SK-N-SH treated with all-trans-retinoic acid at 6 μM for 48 hours (cell line): ENCODE measurements around the gene AMIGO3.

Source experiments
- ATAC-seq: fragments of 200-7000 bp; cut with Tn5 transposase; 3 replicates; pipeline ENCODE4 v1.9.1; 2020; ENCODE audit warnings: mild to moderate bottlenecking, moderate library complexity
- BACH2 ChIP-seq: fragments of 250-450 bp; sonication (Bioruptor Pico); IDR thresholded peaks from 2 replicates; pipeline ENCODE4 v1.9.0; 2021; ENCODE audit warnings: mild to moderate bottlenecking, borderline replicate concordance
- ESRRG ChIP-seq: fragments of 250-450 bp; sonication (Bioruptor Pico); IDR thresholded peaks from 2 replicates; pipeline ENCODE4 v1.6.1; 2021; ENCODE audit warnings: mild to moderate bottlenecking
- GLIS3 ChIP-seq: fragments of 250-450 bp; sonication (Bioruptor Pico); IDR thresholded peaks from 2 replicates; pipeline ENCODE4 v1.5.0; 2020; ENCODE audit warnings: mild to moderate bottlenecking, moderate library complexity
- ISL1 ChIP-seq: fragments of 250-450 bp; sonication (Bioruptor Pico); IDR thresholded peaks from 2 replicates; pipeline ENCODE4 v2.1.2; 2022; ENCODE audit warnings: mild to moderate bottlenecking, moderate library complexity
- OSR1 ChIP-seq: fragments of 250-450 bp; sonication (Bioruptor Pico); IDR thresholded peaks from 2 replicates; pipeline ENCODE4 v1.8.0; 2022; ENCODE audit warnings: moderate library complexity, mild to moderate bottlenecking, inconsistent platforms
- RARB ChIP-seq: fragments of 250-450 bp; sonication (Bioruptor Pico); IDR thresholded peaks from 2 replicates; pipeline ENCODE4 v1.8.0; 2021; ENCODE audit warnings: mild to moderate bottlenecking, moderate library complexity
- SNAI2 ChIP-seq: fragments of 250-450 bp; sonication (Bioruptor Pico); IDR thresholded peaks from 2 replicates; pipeline ENCODE4 v1.5.0; 2020; ENCODE audit warnings: mild to moderate bottlenecking, moderate library complexity
- TOX ChIP-seq: fragments of 250-450 bp; sonication (Bioruptor Pico); IDR thresholded peaks from 2 replicates; pipeline ENCODE4 v1.8.0; 2021; ENCODE audit warnings: mild to moderate bottlenecking, moderate library complexity, borderline replicate concordance
- ZFP3 ChIP-seq: fragments of 250-450 bp; sonication (Bioruptor Pico); IDR thresholded peaks from 2 replicates; pipeline ENCODE4 v1.5.0; 2020; ENCODE audit warnings: mild to moderate bottlenecking, moderate library complexity
- ZNF565 ChIP-seq: fragments of 450-650 bp; formaldehyde crosslinking; conservative IDR thresholded peaks from 2 replicates; pipeline ENCODE4 v1.5.0; 2020; ENCODE audit warnings: low read depth, mild to moderate bottlenecking, moderate library complexity
- ZNF70 ChIP-seq: fragments of 450-650 bp; formaldehyde crosslinking; IDR thresholded peaks from 2 replicates; pipeline ENCODE4 v1.5.0; 2020; ENCODE audit warnings: mild to moderate bottlenecking, moderate library complexity
- ZNF8 ChIP-seq: fragments of 450-650 bp; formaldehyde crosslinking; IDR thresholded peaks from 2 replicates; pipeline ENCODE4 v1.5.0; 2020; ENCODE audit warnings: mild to moderate bottlenecking, moderate library complexity
- TF ChIP-seq, protein P1 (sequence below): fragments of 250-450 bp; sonication (Bioruptor Pico); IDR thresholded peaks from 2 replicates; pipeline ENCODE4 v1.5.1; 2021; ENCODE audit warnings: mild to moderate bottlenecking, moderate library complexity
- TF ChIP-seq, protein P2 (sequence below): fragments of 250-450 bp; sonication (Bioruptor Pico); IDR thresholded peaks from 2 replicates; pipeline ENCODE4 v1.8.0; 2020; ENCODE audit warnings: mild to moderate bottlenecking, moderate library complexity, borderline replicate concordance
- TF ChIP-seq, protein P3 (sequence below): fragments of 250-450 bp; sonication (Bioruptor Pico); IDR thresholded peaks from 2 replicates; pipeline ENCODE4 v1.5.1; 2020; ENCODE audit warnings: low read depth, mild to moderate bottlenecking, moderate library complexity
- TF ChIP-seq, protein P4 (sequence below): fragments of 250-450 bp; sonication (Bioruptor Pico); IDR thresholded peaks from 2 replicates; pipeline ENCODE4 v1.5.0; 2020; ENCODE audit warnings: mild to moderate bottlenecking, moderate library complexity
- TF ChIP-seq, protein P5 (sequence below): fragments of 250-450 bp; sonication (Bioruptor Pico); IDR thresholded peaks from 2 replicates; pipeline ENCODE4 v1.8.0; 2021; ENCODE audit warnings: low read depth, mild to moderate bottlenecking, moderate library complexity, borderline replicate concordance

Gene AMIGO3

DNA sequence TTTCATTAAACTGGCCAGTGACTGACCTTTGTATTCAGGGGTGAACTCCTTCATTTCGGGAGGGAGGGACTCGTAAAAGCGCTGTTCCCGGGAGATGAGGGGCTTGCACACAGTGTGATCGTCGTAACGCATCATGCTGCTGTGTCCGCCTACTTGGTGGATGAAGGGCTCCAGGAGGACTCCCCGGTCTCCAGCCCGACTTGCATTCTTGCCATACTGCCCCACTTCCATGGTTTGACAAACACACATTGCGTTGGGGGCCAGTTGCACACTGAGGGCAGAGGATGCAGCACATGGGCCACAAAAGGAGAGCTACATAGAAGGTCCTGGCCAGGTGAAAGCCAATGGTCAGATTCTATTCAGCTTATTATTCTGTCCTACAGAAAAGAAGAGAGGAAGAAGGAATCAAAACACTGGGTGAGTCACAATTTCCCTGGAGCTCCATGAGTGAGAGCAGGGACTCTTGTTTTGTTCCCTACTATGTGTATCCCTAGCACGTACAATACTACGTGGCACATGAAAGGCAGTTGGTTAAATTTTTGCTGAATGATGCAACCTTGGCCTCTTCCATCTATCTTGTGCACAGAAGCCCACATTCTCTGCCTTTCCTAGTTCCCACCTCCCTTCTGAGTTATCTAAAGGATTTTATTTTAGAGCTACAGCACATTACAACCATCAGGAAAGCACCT, 28.5 kb upstream of the AMIGO3 start:
- TF ChIP-seq, protein P1, sequence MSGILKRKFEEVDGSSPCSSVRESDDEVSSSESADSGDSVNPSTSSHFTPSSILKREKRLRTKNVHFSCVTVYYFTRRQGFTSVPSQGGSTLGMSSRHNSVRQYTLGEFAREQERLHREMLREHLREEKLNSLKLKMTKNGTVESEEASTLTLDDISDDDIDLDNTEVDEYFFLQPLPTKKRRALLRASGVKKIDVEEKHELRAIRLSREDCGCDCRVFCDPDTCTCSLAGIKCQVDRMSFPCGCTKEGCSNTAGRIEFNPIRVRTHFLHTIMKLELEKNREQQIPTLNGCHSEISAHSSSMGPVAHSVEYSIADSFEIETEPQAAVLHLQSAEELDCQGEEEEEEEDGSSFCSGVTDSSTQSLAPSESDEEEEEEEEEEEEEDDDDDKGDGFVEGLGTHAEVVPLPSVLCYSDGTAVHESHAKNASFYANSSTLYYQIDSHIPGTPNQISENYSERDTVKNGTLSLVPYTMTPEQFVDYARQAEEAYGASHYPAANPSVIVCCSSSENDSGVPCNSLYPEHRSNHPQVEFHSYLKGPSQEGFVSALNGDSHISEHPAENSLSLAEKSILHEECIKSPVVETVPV (CRISPR knock-in tag) = no peak
- TF ChIP-seq, protein P2, sequence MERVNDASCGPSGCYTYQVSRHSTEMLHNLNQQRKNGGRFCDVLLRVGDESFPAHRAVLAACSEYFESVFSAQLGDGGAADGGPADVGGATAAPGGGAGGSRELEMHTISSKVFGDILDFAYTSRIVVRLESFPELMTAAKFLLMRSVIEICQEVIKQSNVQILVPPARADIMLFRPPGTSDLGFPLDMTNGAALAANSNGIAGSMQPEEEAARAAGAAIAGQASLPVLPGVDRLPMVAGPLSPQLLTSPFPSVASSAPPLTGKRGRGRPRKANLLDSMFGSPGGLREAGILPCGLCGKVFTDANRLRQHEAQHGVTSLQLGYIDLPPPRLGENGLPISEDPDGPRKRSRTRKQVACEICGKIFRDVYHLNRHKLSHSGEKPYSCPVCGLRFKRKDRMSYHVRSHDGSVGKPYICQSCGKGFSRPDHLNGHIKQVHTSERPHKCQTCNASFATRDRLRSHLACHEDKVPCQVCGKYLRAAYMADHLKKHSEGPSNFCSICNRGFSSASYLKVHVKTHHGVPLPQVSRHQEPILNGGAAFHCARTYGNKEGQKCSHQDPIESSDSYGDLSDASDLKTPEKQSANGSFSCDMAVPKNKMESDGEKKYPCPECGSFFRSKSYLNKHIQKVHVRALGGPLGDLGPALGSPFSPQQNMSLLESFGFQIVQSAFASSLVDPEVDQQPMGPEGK = no peak
- no peak for TF ChIP-seq ISL1
- TF ChIP-seq ZNF8 (CRISPR knock-in tag) = no peak
- TF ChIP-seq SNAI2 = no peak
- TF ChIP-seq OSR1 = no peak
- TF ChIP-seq GLIS3 (CRISPR knock-in tag) = no peak
- TF ChIP-seq, all 23 proteins: peak for 0
- ATAC-seq = no peak

DNA sequence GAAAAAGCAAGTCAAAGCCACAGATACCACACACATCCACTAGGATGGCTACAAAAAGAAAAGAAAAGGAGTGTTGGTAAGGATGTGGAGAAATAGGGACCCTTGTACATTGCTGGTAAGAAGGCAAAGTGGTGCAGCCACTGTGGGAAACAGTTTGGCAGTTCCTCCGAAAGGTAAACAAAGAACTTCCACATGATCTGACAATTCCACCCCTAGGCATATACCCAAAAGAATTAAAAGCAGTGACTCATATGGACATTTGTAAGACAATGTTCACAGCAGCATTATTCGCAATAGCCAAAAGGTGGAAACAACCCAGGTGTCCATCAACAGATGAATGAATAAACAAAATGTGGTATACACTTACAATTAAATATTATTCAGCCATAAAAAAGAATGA, 26.5 kb upstream of the AMIGO3 start:
- no peak for ATAC-seq
- TF ChIP-seq GLIS3 (CRISPR knock-in tag) = no peak
- TF ChIP-seq, protein P2 = no peak
- TF ChIP-seq, protein P3, sequence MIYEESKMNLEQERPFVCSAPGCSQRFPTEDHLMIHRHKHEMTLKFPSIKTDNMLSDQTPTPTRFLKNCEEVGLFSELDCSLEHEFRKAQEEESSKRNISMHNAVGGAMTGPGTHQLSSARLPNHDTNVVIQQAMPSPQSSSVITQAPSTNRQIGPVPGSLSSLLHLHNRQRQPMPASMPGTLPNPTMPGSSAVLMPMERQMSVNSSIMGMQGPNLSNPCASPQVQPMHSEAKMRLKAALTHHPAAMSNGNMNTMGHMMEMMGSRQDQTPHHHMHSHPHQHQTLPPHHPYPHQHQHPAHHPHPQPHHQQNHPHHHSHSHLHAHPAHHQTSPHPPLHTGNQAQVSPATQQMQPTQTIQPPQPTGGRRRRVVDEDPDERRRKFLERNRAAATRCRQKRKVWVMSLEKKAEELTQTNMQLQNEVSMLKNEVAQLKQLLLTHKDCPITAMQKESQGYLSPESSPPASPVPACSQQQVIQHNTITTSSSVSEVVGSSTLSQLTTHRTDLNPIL = no peak
- TF ChIP-seq BACH2 = no peak
- no peak for TF ChIP-seq ESRRG (CRISPR knock-in tag)
- TF ChIP-seq ZNF70 (CRISPR knock-in tag) = no peak
- TF ChIP-seq ZNF565 (CRISPR knock-in tag) = no peak
- TF ChIP-seq ZFP3 (CRISPR knock-in tag) = no peak
- no peak for TF ChIP-seq TOX (CRISPR knock-in tag)
- TF ChIP-seq RARB (CRISPR knock-in tag) = no peak
- TF ChIP-seq, protein P4, sequence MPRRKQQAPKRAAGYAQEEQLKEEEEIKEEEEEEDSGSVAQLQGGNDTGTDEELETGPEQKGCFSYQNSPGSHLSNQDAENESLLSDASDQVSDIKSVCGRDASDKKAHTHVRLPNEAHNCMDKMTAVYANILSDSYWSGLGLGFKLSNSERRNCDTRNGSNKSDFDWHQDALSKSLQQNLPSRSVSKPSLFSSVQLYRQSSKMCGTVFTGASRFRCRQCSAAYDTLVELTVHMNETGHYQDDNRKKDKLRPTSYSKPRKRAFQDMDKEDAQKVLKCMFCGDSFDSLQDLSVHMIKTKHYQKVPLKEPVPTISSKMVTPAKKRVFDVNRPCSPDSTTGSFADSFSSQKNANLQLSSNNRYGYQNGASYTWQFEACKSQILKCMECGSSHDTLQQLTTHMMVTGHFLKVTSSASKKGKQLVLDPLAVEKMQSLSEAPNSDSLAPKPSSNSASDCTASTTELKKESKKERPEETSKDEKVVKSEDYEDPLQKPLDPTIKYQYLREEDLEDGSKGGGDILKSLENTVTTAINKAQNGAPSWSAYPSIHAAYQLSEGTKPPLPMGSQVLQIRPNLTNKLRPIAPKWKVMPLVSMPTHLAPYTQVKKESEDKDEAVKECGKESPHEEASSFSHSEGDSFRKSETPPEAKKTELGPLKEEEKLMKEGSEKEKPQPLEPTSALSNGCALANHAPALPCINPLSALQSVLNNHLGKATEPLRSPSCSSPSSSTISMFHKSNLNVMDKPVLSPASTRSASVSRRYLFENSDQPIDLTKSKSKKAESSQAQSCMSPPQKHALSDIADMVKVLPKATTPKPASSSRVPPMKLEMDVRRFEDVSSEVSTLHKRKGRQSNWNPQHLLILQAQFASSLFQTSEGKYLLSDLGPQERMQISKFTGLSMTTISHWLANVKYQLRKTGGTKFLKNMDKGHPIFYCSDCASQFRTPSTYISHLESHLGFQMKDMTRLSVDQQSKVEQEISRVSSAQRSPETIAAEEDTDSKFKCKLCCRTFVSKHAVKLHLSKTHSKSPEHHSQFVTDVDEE (CRISPR knock-in tag) = no peak

DNA sequence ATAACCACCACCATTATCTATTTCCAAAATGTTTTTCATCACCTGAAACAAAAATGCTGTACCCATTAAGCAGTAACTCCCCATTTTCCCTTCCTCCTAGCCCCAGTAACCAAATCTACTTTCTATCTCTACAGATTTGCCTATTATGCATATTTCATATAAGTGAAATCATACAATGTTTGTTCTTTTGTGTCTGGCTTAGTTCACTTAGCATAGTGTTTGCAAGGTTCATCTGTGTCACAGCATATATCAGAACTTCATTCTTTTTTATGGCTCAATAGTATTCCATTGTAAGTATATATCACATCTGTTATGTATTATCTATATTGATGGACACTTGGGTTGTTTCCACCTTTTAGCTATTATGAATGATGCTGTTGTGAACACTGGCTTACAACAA, 20.9 kb upstream of the AMIGO3 start:
- TF ChIP-seq, protein P5, sequence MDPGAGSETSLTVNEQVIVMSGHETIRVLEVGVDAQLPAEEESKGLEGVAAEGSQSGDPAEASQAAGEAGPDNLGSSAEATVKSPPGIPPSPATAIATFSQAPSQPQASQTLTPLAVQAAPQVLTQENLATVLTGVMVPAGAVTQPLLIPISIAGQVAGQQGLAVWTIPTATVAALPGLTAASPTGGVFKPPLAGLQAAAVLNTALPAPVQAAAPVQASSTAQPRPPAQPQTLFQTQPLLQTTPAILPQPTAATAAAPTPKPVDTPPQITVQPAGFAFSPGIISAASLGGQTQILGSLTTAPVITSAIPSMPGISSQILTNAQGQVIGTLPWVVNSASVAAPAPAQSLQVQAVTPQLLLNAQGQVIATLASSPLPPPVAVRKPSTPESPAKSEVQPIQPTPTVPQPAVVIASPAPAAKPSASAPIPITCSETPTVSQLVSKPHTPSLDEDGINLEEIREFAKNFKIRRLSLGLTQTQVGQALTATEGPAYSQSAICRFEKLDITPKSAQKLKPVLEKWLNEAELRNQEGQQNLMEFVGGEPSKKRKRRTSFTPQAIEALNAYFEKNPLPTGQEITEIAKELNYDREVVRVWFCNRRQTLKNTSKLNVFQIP = no peak
- no peak for TF ChIP-seq ZNF565 (CRISPR knock-in tag)
- no peak for TF ChIP-seq RARB (CRISPR knock-in tag)
- ATAC-seq = no peak
